Measurements from ENCODE around the gene B4GALT3. TPM values are rescaled to one million over a fixed set of nuclear protein-coding genes. Genes with fewer than 3 reads are reported as not detected.

B4GALT3 gene
- total and polyA plus RNA-seq, 9 of the 15 experiments (the other 6 are each of a cell fraction or from before 2014, with no cell fraction given) = 31.2 to 103 (median 46.1) TPM

DNA sequence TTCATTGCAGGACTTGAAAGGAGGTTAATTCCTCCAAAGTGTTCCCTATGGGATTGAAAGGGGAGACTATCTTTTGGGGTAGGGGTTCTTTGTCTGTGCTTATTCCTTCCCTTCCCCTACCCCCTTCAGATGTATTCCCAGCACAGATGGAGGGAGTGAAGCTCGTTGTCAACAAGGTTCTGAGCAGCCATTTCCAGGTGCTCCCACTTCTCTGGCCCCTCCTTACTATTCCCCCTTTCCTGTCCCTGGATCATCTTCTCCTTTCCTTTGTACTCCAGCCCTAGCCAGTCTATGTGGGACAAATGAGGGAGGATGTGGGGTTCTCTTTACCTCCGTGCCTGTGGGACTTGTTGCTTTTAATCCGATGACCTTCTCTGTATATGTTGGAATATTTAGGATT is 49.5 kb upstream of the B4GALT3 start:
- CTCF ChIA-PET (ENCODE audit: low intra/inter-chr PET ratio) = interaction anchor here (0.7 to 1.1 kb wide), 4 partner anchors 65 to 155 kb away, joined by 3 to 7 read pairs (median 6); no protein-coding TSS in a partner anchor
- DNase-seq (ENCODE audit: extremely low read depth in 1 of 4, low spot score in 3 of 4) = peak in 3 of 4 experiments; percentile 27 to 40 (median 35)
- 0% methylated on average over 3 of the region's 3 CpGs for WGBS (ENCODE audit: insufficient coverage, low coverage, missing lambda C conversion rate)
- no TSS peak for BruUV-seq (replicated peaks)
- Histone ChIP-seq H3K27me3 (ENCODE audit: control insufficient read depth in 2 of 2, insufficient read depth in 2 of 2, low read length in 2 of 2) (no peaks in the 10 kb centered on the region), H3K4me1 (replicated peaks in 1 of 2; ENCODE audit: control insufficient read depth in 2 of 2, insufficient read depth in 2 of 2, low read length in 2 of 2) (peaks cover 15 to 16% of the 10 kb centered on the region in 2 experiments; a peak in 3 of 5 replicates), H3K9ac (ENCODE audit: insufficient read depth in 1 of 2, low read depth in 2 of 2, low read length in 2 of 2) (peak overlapping the region; percentile 76 to 93), H3K9me3 (replicated peaks; ENCODE audit: control insufficient read depth, insufficient read depth, low read depth, low read length) (no peaks in the 10 kb centered on the region), H2AFZ (ENCODE audit: low read depth, low read length) (peak overlapping the region; percentile 87), H3K4me3 (peak overlapping the region; percentile 70), H3K9me1 (ENCODE audit: control insufficient read depth, insufficient read depth, low read length) (no peaks in the 10 kb centered on the region), H3K79me2 (ENCODE audit: control insufficient read depth, insufficient read depth, low read length) (peaks cover 19% of the 10 kb centered on the region), H3K36me3 (ENCODE audit: control insufficient read depth, insufficient read depth, low read length) (peaks cover 37% of the 10 kb centered on the region), H3K4me2 (ENCODE audit: insufficient read depth, low read length) (peak overlapping the region; percentile 97), H3K27ac (ENCODE audit: extremely low read depth, low read depth, low read length) (peak overlapping the region; percentile 79), H4K20me1 (replicated peaks; ENCODE audit: control insufficient read depth, insufficient read depth, low read length) (no peaks in the 10 kb centered on the region)
- peak; percentile 2; the same call in 2 of the 3 replicates for ATAC-seq
- in situ Hi-C loops (cut with MboI) (loop anchor here (5.0 kb wide), 1 partner anchor 156 kb away; no protein-coding TSS in a partner anchor), intact Hi-C loops (cut with micrococcal nuclease) (loop anchor here (2.0 to 5.0 kb wide), 4 partner anchors 64 to 156 kb away; partner anchors contain the start of gene CFAP126)
- POLR2A ChIA-PET = interaction anchor here (0.6 to 2.1 kb wide), 4 partner anchors 12 to 122 kb away, joined by 3 to 7 read pairs (median 3); partner anchors contain the start of gene SDHC
- FAIRE-seq = no peak
- no peak for TF ChIP-seq ZNF79 (CRISPR knock-in tag; IDR thresholded peaks at IDR 0.05; ENCODE audit: low read depth)
- TF ChIP-seq PKNOX1 (IDR thresholded peaks at IDR 0.05) = no peak
- TF ChIP-seq ETS1 (conservative IDR thresholded peaks at IDR 0.05; ENCODE audit: control insufficient read depth, low read depth, low read length) = no peak
- TF ChIP-seq MCM7 (IDR thresholded peaks at IDR 0.05) = no peak
- TF ChIP-seq BRD9 (IDR thresholded peaks at IDR 0.05; ENCODE audit: low read depth, partially characterized antibody) = peak; percentile 44
- TF ChIP-seq, protein P1, sequence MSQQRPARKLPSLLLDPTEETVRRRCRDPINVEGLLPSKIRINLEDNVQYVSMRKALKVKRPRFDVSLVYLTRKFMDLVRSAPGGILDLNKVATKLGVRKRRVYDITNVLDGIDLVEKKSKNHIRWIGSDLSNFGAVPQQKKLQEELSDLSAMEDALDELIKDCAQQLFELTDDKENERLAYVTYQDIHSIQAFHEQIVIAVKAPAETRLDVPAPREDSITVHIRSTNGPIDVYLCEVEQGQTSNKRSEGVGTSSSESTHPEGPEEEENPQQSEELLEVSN (IDR thresholded peaks at IDR 0.05; ENCODE audit: borderline replicate concordance in 1 of 2, extremely low read depth in 1 of 2, insufficient read depth in 1 of 2, insufficient read length in 1 of 2, low read depth in 1 of 2, low read length in 1 of 2, poor library complexity in 1 of 2, severe bottlenecking in 1 of 2) = no peak
- TF ChIP-seq RBM25 (IDR thresholded peaks at IDR 0.05; ENCODE audit: low read depth, low read length, severe bottlenecking) = no peak
- peak; percentile 16 for TF ChIP-seq PRDM10 (IDR thresholded peaks at IDR 0.05; ENCODE audit: partially characterized antibody)
- no peak for TF ChIP-seq ZNF143 (CRISPR knock-in tag; IDR thresholded peaks at IDR 0.05)
- no peak for TF ChIP-seq ZNF174 (CRISPR knock-in tag; IDR thresholded peaks at IDR 0.05)
- TF ChIP-seq DEAF1 (CRISPR knock-in tag; IDR thresholded peaks at IDR 0.05) = no peak
- 0 out of 2 replicates have a peak, but pooled peaks have one; percentile 6 for TF ChIP-seq ZNF589 (CRISPR knock-in tag; IDR thresholded peaks at IDR 0.05; ENCODE audit: low read depth)
- peak; percentile 27; the same call in 1 of the 2 replicates for TF ChIP-seq POLR2A (conservative IDR thresholded peaks at IDR 0.05)

Measured in K562 (cell line).